Thyroid gland (tissue), 4 donors: ENCODE measurements around the gene DSCAM.

Experiments
- POLR2A ChIP-seq, 2 donors: fragments of 450-650 bp; IDR thresholded peaks; one replicate each; pipeline ENCODE4 v1.6.1; 2017; ENCODE audit warnings: antibody characterized with exemption in 2 of 2, mild to moderate bottlenecking in 2 of 2, moderate library complexity in 1 of 2
- TF ChIP-seq, protein P1 (sequence below), 6 experiments: fragments of 200-600 bp in 3 of 6; fragments of 450-650 bp in 3 of 6; sonication (generic) in 3 of 6; IDR thresholded peaks; one replicate each; pipeline ENCODE4 v1.5.1; 2016 to 2019; ENCODE audit warnings: antibody characterized with exemption in 6 of 6, mild to moderate bottlenecking in 2 of 6, inconsistent platforms in 1 of 6, moderate library complexity in 1 of 6

- TF ChIP-seq, protein P1, sequence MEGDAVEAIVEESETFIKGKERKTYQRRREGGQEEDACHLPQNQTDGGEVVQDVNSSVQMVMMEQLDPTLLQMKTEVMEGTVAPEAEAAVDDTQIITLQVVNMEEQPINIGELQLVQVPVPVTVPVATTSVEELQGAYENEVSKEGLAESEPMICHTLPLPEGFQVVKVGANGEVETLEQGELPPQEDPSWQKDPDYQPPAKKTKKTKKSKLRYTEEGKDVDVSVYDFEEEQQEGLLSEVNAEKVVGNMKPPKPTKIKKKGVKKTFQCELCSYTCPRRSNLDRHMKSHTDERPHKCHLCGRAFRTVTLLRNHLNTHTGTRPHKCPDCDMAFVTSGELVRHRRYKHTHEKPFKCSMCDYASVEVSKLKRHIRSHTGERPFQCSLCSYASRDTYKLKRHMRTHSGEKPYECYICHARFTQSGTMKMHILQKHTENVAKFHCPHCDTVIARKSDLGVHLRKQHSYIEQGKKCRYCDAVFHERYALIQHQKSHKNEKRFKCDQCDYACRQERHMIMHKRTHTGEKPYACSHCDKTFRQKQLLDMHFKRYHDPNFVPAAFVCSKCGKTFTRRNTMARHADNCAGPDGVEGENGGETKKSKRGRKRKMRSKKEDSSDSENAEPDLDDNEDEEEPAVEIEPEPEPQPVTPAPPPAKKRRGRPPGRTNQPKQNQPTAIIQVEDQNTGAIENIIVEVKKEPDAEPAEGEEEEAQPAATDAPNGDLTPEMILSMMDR (IDR thresholded peaks at IDR 0.05): no peak
- no peak for TF ChIP-seq POLR2A (IDR thresholded peaks at IDR 0.05)
Measured at GRCh38 chr21:40282912-40283886, 563.8 kb downstream of the DSCAM start.
